RPMI7951 (cell line): ENCODE measurements around the gene CFAP46. TPM values are rescaled to one million over a fixed set of nuclear protein-coding genes. Genes with fewer than 3 reads are reported as not detected.

ENCODE experiments used
- DNase-seq: peaks from one replicate; pipeline ENCODE4 v3.0.0-alpha.2; 2012; ENCODE audit warnings: low read depth
- total RNA-seq: library from RNA; depleted of rRNA; stranded (reverse); fragments of >200 nt; shearing (Covaris generic); gene quantifications from 2 replicates; pipeline ENCODE4 v1.2.3, GENCODE V29; 2014

The CFAP46 gene
- total RNA-seq, 1 experiment from 2014 or later: not detected

GRCh38 chr10:132881186-132881920 lies 61.0 kb downstream of the CFAP46 start:
- no peak for DNase-seq

GRCh38 chr10:132880128-132880981 lies 62.0 kb downstream of the CFAP46 start:
- no peak for DNase-seq

- no peak for DNase-seq
These were observed 62.8 kb downstream of the CFAP46 start for GRCh38 chr10:132879408-132880127.

- DNase-seq: no peak
These were observed 63.5 kb downstream of the CFAP46 start for GRCh38 chr10:132878730-132879407.

- DNase-seq: no peak
These were observed 64.2 kb downstream of the CFAP46 start for GRCh38 chr10:132878091-132878729.

GRCh38 chr10:132877473-132877872 lies 64.9 kb downstream of the CFAP46 start:
- no peak for DNase-seq

- no peak for DNase-seq
These were observed 65.4 kb downstream of the CFAP46 start for GRCh38 chr10:132876993-132877431.

- DNase-seq: no peak
These were observed 66.1 kb downstream of the CFAP46 start for GRCh38 chr10:132876131-132876860.

- no peak for DNase-seq
These were observed 66.9 kb downstream of the CFAP46 start for GRCh38 chr10:132875435-132875834.

- no peak for DNase-seq
These were observed 69.0 kb downstream of the CFAP46 start for GRCh38 chr10:132873395-132873794.

- no peak for DNase-seq
These were observed 69.7 kb downstream of the CFAP46 start for GRCh38 chr10:132872658-132873057.

GRCh38 chr10:132870426-132870825 lies 71.9 kb downstream of the CFAP46 start:
- DNase-seq: no peak

- no peak for DNase-seq
These were observed 72.7 kb downstream of the CFAP46 start for GRCh38 chr10:132869621-132870020.

- no peak for DNase-seq
These were observed 73.4 kb downstream of the CFAP46 start for GRCh38 chr10:132868995-132869394.

- DNase-seq: no peak
These were observed 74.3 kb downstream of the CFAP46 start for GRCh38 chr10:132867801-132868644.

- no peak for DNase-seq
These were observed 75.6 kb downstream of the CFAP46 start for GRCh38 chr10:132866601-132867381.

GRCh38 chr10:132865851-132866600 lies 76.3 kb downstream of the CFAP46 start:
- DNase-seq: no peak

GRCh38 chr10:132865171-132865631 lies 77.2 kb downstream of the CFAP46 start:
- no peak for DNase-seq
